HG03565 (cell line): ENCODE results near the gene MGME1.
"Not testable (repeated sequence)": the region's sequence is repeated elsewhere in the genome, so short reads cannot be mapped to it uniquely, and the experiment has no call there.

Source experiments
- ATAC-seq: cut with Tn5 transposase; IDR thresholded peaks from one replicate; pipeline ENCODE4 v1.9.1; 2021; ENCODE audit warnings: mild to moderate bottlenecking, moderate library complexity; ENCODE audit not compliant: unreplicated experiment

Gene MGME1

DNA sequence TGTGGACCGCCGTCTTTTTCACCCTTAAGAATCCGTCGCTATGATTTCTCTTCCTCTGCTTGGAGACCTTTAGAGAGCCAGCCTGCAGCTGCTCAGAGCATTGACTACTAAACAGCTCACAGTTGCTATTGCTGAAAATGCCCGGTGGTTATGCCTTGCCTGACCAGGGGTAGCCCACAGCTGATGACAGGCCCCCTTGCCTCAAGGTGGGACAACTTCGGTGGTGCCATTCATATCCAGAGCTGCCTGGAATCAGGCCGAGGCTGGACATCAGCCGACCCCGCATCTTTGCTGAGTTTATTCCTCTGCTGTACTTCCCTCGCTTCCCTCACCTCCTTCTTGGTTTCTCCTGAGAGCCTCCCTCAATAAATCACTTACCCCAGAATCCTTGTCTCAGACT is 49.3 kb downstream of the MGME1 start:
- no peak for ATAC-seq

DNA sequence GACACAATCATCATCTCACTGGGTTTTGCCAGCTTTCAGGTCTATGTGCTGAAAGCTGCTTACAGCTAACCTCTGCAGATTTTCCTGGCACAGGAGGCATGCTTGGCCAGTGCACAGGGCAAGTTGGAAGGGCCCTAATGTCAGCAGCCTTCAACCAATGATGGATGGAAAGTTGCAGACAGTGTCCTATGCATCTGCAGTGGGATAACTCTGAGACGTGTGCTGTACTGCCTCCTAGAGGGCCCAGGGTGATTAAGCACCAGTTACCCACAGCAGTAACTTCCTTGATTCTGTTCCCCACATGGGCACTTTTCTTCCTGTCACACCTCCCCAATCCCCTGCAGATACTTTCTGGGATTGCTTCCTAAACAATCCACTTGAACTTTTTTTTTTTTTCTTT is 50.2 kb downstream of the MGME1 start:
- ATAC-seq, result no peak

DNA sequence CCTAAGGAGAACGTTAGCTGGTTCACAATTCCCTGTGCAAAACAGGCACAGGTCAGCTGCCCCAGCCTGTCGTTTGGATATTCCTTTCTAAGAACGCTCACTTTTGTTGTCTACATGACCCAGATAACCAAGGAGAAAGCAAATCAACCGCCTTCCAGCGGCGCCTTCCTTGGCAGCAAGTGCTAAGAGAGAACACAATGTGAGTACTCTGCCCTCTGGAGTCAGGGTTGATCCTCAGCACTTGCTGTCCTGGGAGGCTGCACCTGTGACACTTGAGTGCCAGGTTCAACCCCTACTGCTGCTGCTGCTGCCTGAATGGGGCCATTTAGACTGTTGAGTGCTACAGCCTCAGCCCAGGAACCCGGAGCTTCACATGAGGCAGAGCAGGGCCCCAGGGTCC is 52.1 kb downstream of the MGME1 start:
- ATAC-seq, result no peak

DNA sequence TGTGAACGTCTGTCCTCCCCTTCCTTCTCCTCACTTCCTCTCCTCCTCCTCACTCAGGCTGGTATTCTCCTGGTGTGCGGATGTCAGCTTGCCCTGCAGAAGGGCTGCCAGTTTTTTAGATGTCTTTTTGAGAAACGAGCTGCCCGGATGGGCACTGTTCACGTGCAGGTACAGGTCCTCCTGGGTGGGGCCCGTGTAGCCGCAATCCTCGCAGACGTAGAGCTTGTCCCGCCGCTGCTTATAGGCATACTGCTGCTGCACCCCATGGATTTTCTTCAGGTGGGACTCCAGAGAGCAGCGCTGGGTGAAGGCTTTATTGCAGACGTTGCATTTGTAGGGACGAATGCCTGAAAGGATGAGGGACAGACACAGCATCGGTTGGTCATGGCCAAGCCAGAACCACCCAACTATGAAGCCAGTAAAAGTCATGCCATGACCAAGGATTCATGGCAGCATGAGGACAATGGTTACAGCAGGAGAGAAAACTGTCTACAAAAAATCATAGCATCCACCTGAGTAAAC is 55.8 kb downstream of the MGME1 start:
- no peak for ATAC-seq

DNA sequence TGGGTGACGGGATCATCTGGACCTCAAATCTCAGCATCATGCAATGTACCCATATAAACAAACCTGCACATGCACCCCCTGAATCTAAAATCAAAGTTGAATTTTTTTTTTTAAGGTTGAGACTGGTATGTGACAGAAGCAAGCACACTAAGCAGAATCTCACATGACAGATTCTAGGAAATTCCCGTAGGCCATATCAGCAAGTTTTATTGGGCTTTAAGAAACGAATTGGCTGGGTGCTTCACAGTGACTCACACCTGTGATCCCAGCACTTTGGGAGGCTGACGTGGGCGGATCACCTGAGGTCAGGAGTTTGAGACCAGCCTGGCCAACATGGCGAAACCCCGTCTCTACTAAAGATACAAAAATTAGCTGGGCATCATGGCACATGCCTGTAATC is 58.2 kb downstream of the MGME1 start:
- ATAC-seq, result not testable (repeated sequence)

DNA sequence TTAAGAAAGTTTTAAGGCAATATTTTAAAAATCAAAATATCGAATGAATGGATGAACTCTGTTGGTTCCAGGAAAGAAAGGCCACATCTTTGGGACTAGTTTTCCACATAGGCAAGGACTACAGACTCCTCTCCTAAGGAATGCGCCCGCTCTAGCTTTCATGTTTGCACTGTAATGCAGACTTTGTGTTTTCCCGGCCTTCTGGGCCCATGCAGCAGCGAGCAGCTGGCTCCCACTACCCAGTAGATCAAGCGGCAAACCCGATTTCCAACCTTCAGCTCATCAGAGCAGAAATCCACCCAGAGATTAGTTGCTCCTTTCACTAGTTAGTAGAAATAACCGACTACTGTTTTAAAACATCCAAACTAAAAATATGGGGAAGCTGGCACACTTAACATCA is 61.2 kb downstream of the MGME1 start:
- ATAC-seq, result no peak

DNA sequence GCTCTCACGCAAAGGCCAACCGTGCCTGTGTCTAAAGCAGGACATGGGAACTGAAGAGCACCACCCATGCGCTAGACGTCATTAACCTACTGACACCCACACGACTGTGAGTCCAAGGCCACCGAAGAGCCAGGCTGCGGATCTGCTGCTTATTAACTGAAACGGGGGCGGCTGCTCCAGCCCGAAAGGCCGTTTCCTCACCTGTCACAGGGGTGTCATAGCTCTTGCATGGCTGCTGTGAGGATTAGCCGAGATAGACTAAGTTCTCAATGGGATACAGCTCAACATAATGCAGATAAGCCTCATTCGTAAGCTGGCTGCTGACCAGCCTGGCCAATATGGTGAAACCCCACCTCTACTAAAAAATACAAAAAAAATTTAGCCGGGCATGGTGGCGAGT is 62.2 kb downstream of the MGME1 start:
- no peak for ATAC-seq

DNA sequence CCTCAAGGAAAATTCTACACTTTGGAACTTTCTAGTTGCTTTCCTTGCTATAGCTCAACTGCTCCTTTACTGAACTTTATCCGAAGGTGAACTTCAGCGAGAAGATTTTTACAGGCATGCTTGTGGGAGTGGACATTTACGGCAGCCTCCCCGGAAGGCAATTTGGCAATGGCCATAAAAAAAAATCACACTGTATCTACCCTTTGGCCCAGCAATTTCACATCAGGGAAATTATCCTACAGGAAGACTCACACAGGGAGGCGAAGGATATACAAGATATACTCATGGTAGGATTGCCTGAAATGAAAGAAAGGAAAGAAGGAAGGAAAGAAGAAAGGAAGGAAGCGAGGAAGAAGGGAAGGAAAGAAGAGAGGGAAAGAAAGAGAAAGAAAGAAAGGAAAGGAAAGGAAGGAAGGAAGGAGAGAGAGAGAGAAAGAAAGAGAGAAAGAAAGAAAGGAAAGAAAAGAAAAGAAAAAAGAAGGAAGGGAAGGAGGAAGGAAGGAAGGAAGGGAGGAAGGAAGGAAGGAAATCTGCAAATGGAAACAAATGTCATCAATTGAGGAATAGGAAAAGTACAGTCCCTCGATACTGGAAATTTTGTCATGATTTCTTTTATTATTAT is 63.2 kb downstream of the MGME1 start:
- no peak for ATAC-seq

DNA sequence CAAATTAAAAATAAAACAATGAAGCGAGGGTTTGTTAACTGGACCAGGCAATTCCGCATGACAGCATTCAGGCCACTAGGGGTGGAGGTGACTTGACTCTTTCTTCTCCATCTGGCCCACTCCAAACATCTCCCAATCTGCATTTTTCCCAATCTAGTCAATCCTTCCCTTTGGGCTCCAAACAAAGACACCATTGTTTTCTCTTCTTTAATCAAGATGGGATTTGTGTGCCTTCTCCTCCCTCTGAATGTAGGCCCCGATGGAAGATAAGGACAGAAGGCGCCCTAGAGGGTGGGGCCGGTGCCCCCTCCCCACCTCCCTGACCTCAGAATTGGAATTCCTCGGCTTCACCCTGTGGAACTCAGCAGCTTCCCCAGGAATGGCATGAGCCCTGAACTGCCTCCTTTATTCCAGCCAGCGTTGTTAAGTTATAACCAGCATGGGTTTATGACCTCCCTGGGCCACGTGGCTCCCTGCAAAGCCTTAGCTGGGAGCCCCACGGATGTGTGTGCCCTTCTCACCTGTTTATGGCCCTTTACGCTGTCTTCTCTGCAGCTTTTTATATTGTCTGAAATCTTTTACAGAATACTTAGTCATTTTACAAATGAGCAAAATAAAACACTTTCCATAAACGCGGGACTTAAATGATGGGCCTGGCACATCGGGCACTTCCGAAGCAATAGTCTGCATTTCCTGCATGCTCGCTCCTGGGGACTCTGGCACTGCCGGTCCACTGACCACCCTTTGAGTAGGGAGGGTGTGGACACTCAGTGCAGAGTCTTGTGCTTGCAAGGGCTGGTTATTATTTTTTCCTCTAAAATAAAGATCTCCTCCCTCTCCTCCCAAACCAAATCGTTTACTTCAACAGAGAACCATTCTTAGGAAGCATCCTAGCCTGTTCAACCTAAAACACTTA is 64.4 kb downstream of the MGME1 start:
- ATAC-seq, result no peak

DNA sequence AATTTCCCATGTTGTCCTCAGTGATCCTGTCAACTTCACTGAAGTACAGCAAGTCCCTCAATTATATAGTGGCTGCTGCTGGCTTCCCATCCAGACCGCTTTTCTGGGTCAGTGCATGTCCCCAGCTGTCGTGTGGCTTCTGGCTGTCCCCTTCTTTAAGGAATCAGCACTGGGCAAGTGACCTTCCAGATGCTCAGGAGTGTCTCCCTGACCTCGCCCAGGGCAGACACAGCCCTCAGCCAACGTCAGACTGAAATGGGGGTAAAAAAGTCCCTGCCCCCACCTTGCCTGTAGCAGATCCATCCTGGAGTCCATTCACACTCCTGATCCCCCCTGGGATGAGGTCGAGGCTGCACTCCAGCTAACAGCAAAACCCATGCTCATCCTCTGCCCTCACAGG is 65.2 kb downstream of the MGME1 start:
- no peak for ATAC-seq

DNA sequence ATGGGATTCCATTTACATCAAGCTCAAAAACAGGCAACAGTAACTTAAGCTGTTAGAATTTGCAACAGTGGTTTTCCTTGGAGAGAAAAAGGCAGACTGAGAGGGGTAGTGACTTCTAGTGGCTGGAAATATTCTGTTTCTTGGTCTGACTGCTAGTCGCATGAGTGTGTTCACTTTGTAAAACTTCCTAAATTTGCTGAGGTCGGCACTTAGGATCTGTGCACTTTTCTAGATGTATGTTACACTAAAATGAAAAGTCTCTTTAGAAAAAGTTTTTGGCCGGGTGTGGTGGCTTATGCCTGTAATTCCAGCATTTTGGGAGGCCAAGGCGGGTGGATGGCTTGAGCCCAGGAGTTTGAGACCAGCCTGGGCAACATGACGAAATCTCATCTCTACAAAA is 70.2 kb downstream of the MGME1 start:
- ATAC-seq, result no peak
